ENCODE measurements around the gene HEMK1. TPM values are rescaled to one million over a fixed set of nuclear protein-coding genes. Genes with fewer than 3 reads are reported as not detected.

Gene HEMK1
- total RNA-seq, 4 donors from 2014 or later: 5.7 to 7.0 (median 6.1) TPM

- TF ChIP-seq CTCF (IDR thresholded peaks at IDR 0.05; ENCODE audit: low read depth): no peak
These were observed 9.6 kb upstream of the HEMK1 start for GRCh38 chr3:50559702-50560101.

GRCh38 chr3:50562861-50563260 is 6.5 kb upstream of the HEMK1 start:
- no peak for TF ChIP-seq CTCF (IDR thresholded peaks at IDR 0.05; ENCODE audit: low read depth)

- TF ChIP-seq CTCF (IDR thresholded peaks at IDR 0.05; ENCODE audit: low read depth): no peak
These were observed 5.5 kb upstream of the HEMK1 start for GRCh38 chr3:50563867-50564266.

GRCh38 chr3:50564321-50564720 is 5.0 kb upstream of the HEMK1 start:
- no peak for TF ChIP-seq CTCF (IDR thresholded peaks at IDR 0.05; ENCODE audit: low read depth)

- no peak for TF ChIP-seq CTCF (IDR thresholded peaks at IDR 0.05; ENCODE audit: low read depth)
These were observed 2.3 kb upstream of the HEMK1 start for GRCh38 chr3:50567011-50567385.

- TF ChIP-seq CTCF (IDR thresholded peaks at IDR 0.05; ENCODE audit: low read depth): no peak
These were observed 1.7 kb upstream of the HEMK1 start, which contains the start of gene C3orf18 for GRCh38 chr3:50567386-50568167. Gene C3orf18 (minus strand): TSS chr3:50567747. CDS start chr3:50565699, 2,048 bp downstream.

GRCh38 chr3:50570508-50571279 is 1.4 kb downstream of the HEMK1 start:
- no peak for TF ChIP-seq CTCF (IDR thresholded peaks at IDR 0.05; ENCODE audit: low read depth)

All from subcutaneous adipose tissue (tissue), 4 donors.